ENCODE measurements around the gene COL25A1.
"Not testable (repeated sequence)": the region's sequence is repeated elsewhere in the genome, so short reads cannot be mapped to it uniquely, and the experiment has no call there.

Gene COL25A1

GRCh38 chr4:109015413-109015810 is 287.0 kb downstream of the COL25A1 start:
- no peak for TF ChIP-seq JUND (IDR thresholded peaks at IDR 0.05; ENCODE audit: low read depth)
- DNase-seq (ENCODE audit: low read depth in 1 of 2, low spot score in 1 of 2), result no peak
- in situ Hi-C loops (cut with HindIII; ENCODE audit: low pct_unique_long_range_greater_than_20kb, low sequenced_read_pairs), result no loop called here

DNA sequence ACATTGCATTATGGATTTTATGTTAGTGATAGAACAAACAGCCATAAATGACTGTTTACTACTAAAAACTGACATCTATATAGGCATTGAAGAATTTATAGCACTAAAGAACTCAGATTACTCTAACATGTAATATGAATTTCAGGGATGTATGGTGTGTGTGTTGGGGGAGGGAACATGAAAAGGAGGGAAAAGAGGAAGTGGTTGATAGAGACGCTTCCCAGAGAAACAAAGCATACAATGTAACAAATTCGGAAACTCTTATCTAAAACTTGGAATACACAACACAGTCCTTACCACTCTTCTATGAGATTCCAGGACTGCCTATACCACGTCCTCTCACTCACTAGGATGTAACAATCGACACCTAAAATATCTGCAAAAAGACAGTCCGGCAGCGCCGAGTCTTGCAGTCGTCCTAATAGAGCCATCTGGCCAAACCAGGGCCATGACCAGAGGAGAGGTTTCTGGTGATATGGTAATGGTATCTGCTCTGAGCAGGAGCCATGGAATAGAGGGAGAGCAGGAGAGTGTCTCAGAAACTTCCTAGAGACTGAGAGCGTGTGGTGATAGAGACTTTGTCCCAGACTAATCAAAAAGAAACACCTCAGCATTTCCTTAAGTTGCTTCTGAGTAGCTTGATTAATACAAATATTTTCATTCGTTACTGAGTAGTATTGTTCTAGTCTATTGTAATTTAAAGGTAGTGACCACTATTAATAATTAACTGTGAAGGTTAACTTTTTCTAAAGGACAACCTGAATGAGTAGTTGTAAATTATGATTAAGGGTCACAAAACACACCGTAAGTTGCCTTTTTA is 287.7 kb downstream of the COL25A1 start:
- DNase-seq (ENCODE audit: low read depth in 1 of 2, low spot score in 1 of 2), result no peak
- in situ Hi-C loops (cut with HindIII; ENCODE audit: low pct_unique_long_range_greater_than_20kb, low sequenced_read_pairs), result no loop called here
- TF ChIP-seq JUND (IDR thresholded peaks at IDR 0.05; ENCODE audit: low read depth), result no peak

- in situ Hi-C loops (cut with HindIII; ENCODE audit: low pct_unique_long_range_greater_than_20kb, low sequenced_read_pairs), result no loop called here
- no peak for DNase-seq (ENCODE audit: low read depth in 1 of 2, low spot score in 1 of 2)
Measured at GRCh38 chr4:109012286-109012880, 290.1 kb downstream of the COL25A1 start.

DNA sequence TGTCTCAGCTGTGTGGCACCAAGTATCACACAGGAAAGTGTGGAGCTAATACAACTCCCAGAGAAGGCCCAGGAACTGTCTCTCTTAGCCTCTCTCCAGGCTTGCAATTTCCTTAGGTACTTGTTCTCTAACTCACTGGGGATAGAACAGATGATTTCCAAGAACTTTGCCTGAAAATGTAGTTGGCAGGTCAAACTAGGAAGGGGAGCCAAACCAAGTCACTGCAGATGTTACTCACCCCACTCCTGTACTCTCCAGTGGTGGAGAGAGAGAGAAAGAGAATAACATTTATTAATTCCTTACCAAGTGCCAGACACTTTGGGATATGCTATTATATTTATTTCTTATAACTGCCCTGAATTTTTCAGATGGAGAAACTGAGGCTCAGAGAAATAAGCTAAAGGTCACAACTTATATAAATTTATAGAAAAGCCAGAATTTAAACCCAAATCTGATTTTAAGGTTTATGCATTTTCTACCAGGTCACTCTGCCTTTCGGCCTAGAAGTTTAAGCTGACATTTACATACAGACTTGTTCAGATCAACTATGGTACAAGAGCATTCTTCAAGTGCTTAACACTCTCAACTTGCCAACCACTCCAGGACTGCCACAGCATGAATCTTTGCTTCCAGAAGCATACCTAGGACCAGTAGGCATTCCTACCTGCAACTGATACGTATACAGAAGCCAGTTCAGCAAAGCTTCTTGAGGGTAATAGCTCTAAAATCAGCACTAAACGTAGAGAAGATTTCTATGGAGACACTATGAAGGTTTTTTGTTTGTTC is 291.0 kb downstream of the COL25A1 start:
- TF ChIP-seq JUND (IDR thresholded peaks at IDR 0.05; ENCODE audit: low read depth), result no peak
- in situ Hi-C loops (cut with HindIII; ENCODE audit: low pct_unique_long_range_greater_than_20kb, low sequenced_read_pairs), result no loop called here
- DNase-seq (ENCODE audit: low read depth in 1 of 2, low spot score in 1 of 2), result no peak

More at GRCh38 chr4:109012286-109012880, 290.1 kb downstream of the COL25A1 start:
- no peak for TF ChIP-seq JUND (IDR thresholded peaks at IDR 0.05; ENCODE audit: low read depth)

GRCh38 chr4:109010521-109010920 is 291.9 kb downstream of the COL25A1 start:
- no peak for TF ChIP-seq JUND (IDR thresholded peaks at IDR 0.05; ENCODE audit: low read depth)
- in situ Hi-C loops (cut with HindIII; ENCODE audit: low pct_unique_long_range_greater_than_20kb, low sequenced_read_pairs), result no loop called here
- no peak for DNase-seq (ENCODE audit: low read depth in 1 of 2, low spot score in 1 of 2)

GRCh38 chr4:109009909-109010308 is 292.5 kb downstream of the COL25A1 start:
- no peak for TF ChIP-seq JUND (IDR thresholded peaks at IDR 0.05; ENCODE audit: low read depth)
- in situ Hi-C loops (cut with HindIII; ENCODE audit: low pct_unique_long_range_greater_than_20kb, low sequenced_read_pairs), result no loop called here
- DNase-seq (ENCODE audit: low read depth in 1 of 2, low spot score in 1 of 2), result no peak

DNA sequence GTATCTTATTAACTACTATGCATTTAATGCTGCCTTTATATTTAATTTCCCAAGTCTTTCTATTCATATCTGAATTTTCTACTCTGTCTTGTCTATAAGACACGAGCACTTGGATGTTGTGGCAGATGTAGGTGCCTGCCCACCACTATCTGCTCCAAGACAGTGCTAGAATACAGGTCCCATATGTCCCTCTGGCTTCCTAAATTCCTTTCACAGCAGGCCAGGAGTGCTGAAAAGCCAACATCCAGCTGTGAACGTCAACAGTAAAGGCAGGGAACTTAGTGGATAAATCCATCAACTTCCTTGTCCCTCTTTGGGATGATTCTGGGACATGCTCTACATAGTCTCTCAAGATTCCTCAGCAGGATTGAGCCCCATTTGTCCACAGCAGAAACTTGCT is 294.5 kb downstream of the COL25A1 start:
- in situ Hi-C loops (cut with HindIII; ENCODE audit: low pct_unique_long_range_greater_than_20kb, low sequenced_read_pairs), result no loop called here
- no peak for DNase-seq (ENCODE audit: low read depth in 1 of 2, low spot score in 1 of 2)
- TF ChIP-seq JUND (IDR thresholded peaks at IDR 0.05; ENCODE audit: low read depth), result no peak

- TF ChIP-seq JUND (IDR thresholded peaks at IDR 0.05; ENCODE audit: low read depth), result no peak
- in situ Hi-C loops (cut with HindIII; ENCODE audit: low pct_unique_long_range_greater_than_20kb, low sequenced_read_pairs), result no loop called here
- DNase-seq (ENCODE audit: low read depth in 1 of 2, low spot score in 1 of 2), result no peak
Measured at GRCh38 chr4:109005523-109005922, 296.9 kb downstream of the COL25A1 start.

DNA sequence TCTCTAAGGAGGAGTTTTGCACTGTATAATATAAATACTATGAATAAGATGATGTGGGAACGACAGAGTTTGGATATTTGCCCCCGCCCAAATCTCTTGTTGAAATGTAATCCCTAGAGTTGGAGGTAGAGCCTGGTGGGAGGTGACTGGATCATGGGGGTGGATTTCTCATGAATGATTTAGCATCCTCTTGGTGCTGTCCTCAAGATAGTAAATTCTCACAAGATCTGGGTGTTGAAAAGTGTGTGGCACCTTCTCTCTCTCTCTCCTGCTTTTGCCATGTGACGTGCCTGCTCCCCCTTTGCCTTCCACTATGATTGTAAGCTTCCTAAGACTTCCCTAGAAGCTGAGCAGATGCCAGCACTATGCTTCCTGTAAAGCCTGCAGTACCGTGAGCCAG is 298.0 kb downstream of the COL25A1 start:
- no peak for TF ChIP-seq JUND (IDR thresholded peaks at IDR 0.05; ENCODE audit: low read depth)

DNA sequence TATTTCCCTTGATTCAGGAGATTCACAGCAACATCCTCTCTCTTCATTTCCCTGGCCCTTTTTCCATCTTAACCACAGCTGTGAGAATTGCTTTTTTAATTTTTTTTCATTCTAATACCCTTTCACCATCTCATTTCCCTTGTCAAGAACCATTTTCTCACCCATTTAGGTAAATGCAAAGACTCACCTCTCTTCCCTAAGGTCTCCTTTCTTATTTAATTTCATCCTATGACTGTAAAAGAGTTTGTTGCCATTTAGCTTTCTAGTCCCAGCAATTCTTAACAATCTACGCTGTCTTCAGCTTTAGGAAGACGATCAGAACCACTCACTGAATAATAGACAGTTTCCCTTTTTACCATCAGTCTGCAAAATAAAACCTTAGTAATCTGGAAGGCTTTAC is 298.5 kb downstream of the COL25A1 start:
- DNase-seq (ENCODE audit: low read depth in 1 of 2, low spot score in 1 of 2), result no peak
- in situ Hi-C loops (cut with HindIII; ENCODE audit: low pct_unique_long_range_greater_than_20kb, low sequenced_read_pairs), result no loop called here
- no peak for TF ChIP-seq JUND (IDR thresholded peaks at IDR 0.05; ENCODE audit: low read depth)

More for the DNA sequence above, 298.0 kb downstream of the COL25A1 start:
- DNase-seq (ENCODE audit: low read depth in 1 of 2, low spot score in 1 of 2), result no peak
- in situ Hi-C loops (cut with HindIII; ENCODE audit: low pct_unique_long_range_greater_than_20kb, low sequenced_read_pairs), result no loop called here

DNA sequence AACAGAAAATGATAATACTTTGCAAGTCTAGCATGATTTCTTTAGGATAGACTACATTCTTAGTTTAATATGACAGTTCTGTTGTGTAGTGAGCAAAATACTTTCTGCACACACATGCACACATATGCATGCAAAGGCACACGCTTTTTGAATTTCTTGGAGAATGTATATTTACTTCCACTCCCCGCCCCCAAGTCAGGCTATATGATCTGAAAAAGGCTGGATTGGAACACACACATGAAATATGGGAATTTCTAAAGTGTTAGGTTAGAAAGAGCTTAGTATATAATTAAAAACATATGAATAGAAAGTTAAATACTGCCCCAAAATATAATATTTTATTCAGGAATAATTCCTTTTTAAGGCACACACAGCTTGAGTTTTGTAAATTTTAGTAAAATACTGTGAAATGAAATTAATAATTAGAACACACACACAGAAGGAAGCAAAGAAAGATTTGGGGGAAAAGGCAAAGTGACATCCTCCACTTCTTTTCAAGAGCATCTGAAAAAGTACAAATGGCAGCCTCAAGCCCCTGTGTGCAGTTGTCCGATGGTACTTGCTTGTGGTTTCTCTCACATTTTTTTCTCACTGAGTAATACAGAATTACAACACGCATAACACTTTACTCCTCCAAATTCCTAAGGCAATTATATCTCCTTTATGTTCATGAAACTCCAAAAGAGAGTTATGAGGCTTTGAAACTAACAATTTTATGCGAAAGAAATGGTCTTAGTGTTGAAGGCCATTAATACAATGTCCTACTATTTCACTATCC is 310.7 kb downstream of the COL25A1 start:
- in situ Hi-C loops (cut with HindIII; ENCODE audit: low pct_unique_long_range_greater_than_20kb, low sequenced_read_pairs), result no loop called here
- no peak for TF ChIP-seq JUND (IDR thresholded peaks at IDR 0.05; ENCODE audit: low read depth)
- DNase-seq (ENCODE audit: low read depth in 1 of 2, low spot score in 1 of 2), result no peak

DNA sequence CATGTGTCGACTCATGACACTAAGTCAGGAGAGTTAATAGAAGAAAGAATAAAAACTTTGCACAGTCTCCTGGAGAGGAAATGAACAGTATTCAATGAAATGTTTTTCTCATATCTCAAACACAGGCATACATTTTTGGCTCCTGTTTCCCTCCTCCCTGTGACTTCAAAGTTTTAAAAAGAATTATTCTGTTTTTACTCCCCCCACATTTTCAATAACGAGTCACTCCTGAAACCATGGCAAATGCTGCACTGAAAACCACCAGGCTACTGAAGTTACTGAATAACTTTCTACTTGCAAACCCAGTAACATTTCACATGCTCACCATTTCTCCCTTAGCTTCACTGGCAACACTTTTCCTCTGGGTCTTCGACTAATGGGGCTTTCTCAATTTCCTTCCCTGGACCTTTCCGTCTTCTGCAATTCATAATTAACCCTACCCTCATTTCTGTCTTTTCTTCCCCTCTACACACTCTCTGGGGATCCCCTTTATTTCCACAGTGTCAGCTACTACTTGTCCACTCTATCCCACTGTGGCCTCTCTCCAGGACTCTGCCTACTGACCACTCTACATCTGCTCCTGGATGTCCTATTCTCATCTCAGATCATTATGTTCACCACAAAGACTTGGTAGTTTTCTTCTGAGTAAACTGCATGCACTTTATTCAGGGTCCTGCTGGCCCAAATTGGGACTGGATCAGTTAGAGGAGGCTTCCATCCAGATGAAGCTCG is 313.8 kb downstream of the COL25A1 start:
- no peak for TF ChIP-seq JUND (IDR thresholded peaks at IDR 0.05; ENCODE audit: low read depth)
- in situ Hi-C loops (cut with HindIII; ENCODE audit: low pct_unique_long_range_greater_than_20kb, low sequenced_read_pairs), result no loop called here
- no peak for DNase-seq (ENCODE audit: low read depth in 1 of 2, low spot score in 1 of 2)

DNA sequence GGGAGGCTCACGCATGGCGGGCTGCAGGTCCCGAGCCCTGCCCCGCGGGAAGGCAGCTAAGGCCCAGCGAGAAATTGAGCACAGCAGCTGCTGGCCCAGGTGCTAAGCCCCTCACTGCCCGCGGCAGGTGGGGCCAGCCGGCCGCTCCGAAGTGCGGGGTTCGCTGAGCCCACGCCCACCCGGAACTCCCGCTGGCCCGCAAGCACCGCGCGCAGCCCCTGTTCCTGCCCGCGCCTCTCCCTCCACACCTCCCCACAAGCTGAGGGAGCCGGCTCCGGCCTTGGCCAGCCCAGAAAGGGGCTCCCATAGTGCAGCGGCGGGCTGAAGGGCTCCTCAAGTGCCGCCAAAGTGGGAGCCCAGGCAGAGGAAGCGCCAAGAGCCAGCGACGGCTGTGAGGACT is 318.0 kb downstream of the COL25A1 start:
- DNase-seq (ENCODE audit: low read depth in 1 of 2, low spot score in 1 of 2); in situ Hi-C loops (cut with HindIII; ENCODE audit: low pct_unique_long_range_greater_than_20kb, low sequenced_read_pairs): not testable (repeated sequence)

Data from T47D (cell line).